Activated T-cell treated with anti-CD3 and anti-CD28 coated beads for 4 hours (primary cell): ENCODE data around the gene LMO3.

Experiments used
- DNase-seq: peaks from one replicate; pipeline ENCODE4 v3.0.0-alpha.2; 2020

LMO3 gene

DNA sequence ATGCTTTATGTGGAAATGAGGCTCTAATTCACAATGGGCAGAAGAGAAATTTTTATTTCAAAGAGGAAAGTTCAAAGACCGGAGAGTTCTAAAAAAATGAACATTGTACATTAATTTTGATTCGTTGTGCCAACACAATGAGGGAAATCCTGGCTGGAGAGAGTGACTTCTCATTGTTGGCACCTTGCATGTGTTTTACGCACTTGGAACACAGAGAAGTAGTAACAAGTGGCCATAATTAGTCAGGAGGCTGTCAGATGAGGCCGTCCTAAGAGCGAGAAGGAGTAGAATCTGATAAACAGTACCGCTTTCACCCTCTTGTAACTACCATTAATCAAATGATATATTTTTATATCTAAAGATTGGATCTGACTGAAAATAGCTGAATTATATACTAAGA lies 6.9 kb downstream of the LMO3 start:
- DNase-seq, result no peak

DNA sequence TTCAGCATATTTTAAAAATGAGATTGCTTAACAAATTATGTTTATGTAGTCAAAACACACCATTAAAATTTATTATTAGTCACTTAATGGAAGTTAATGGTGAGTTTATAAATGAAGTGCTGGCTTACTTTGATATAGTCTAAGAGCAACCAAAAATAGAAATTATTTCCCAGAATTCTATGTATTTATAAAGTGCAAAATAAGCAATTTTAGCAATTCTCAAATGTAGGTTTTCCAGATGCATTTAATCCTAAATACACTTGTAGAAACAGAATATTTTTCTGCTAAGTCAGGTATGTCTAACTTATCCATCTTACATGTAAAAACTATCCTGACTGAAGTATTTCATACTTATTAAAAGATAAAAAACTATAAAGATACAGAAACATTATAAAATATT lies 11.2 kb downstream of the LMO3 start:
- DNase-seq, result no peak

DNA sequence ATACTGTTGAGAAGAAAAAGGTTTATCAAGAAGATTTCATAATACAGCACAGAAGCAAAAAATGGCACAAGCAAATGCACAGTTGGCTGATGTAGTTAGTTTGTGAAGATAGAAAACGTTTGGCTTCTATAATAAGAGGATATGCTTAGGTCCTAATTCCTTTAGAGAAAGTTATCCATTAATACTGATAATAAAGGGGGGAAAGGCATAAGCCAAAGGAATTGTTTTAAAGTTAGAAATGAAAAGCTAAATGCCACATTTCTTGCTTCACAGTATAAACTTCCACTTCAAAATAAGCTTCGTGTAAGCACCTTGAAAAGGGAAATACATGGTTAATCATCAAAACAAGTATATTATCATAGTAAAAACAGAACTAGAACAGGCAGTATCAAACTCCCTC lies 12.4 kb downstream of the LMO3 start:
- no peak for DNase-seq

DNA sequence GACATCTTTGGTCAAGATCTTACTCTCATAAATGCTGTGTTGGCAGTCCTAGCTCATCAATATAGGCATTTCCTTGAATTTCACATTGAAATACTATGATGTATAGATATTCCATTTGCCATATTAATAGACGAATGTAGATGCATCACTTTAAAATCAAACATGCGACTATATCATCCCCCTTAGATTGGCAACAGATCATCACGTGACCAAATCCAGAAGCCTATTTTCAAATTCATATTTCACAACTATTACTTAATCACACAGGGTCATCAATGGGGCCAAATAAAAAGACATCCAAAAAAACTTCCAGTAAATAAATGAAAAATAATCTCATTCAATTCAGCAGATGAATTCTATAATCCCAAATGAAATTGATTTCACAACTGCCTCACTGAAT lies 15.3 kb downstream of the LMO3 start:
- DNase-seq, result no peak

DNA sequence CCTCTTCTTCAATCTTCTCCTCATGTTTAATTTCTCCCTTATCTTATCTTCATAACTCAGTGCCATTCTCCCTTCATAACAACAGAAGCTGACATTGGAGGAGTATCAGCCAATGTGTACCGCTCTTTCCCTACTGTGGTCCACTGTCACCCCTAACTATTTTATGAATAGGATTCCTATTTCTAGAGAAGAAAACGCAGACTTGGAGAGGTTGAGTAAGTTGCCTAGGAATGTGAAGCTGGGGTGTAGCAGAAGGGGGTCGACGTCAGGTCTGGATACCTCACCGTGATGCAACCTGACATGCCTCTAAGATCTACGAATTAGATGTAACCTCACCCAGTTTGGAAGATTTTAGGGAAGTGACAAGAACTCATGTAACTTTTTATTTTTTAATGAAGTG lies 17.1 kb downstream of the LMO3 start:
- no peak for DNase-seq

DNA sequence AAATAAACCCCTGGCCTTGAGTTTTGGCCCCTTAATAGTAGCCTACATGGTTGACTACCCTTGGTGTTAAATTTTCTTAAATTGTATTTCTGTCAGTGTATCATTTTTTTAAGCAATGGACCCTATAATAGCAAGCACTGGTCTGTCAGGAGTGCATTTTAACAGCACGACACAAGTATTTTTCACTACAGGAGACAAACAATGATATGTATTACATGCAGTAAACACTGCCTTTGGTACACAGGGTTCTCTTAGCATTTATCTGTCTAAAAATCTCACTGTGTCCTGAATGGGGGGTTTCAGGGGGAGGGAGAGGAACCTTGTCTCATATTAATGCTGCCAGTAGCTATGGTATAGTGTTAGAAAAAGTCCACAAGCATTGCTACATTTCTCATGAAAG lies 18.4 kb downstream of the LMO3 start:
- DNase-seq, result no peak

DNA sequence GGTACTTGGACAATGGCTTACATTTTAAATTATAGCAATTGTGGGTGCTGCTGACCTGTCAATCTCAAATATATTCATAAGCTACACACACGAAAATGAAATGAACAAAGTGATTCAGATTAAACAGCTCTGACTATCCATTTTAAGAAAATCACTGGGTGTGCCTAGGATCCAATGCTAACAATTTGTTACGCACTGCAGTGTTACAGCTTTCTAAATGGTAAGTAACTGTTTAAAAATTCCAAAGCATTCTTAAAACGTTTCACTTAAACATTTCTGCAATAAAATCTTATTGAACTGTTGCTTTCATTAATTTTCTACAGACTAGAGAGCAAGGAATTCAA lies 18.9 kb downstream of the LMO3 start:
- no peak for DNase-seq

DNA sequence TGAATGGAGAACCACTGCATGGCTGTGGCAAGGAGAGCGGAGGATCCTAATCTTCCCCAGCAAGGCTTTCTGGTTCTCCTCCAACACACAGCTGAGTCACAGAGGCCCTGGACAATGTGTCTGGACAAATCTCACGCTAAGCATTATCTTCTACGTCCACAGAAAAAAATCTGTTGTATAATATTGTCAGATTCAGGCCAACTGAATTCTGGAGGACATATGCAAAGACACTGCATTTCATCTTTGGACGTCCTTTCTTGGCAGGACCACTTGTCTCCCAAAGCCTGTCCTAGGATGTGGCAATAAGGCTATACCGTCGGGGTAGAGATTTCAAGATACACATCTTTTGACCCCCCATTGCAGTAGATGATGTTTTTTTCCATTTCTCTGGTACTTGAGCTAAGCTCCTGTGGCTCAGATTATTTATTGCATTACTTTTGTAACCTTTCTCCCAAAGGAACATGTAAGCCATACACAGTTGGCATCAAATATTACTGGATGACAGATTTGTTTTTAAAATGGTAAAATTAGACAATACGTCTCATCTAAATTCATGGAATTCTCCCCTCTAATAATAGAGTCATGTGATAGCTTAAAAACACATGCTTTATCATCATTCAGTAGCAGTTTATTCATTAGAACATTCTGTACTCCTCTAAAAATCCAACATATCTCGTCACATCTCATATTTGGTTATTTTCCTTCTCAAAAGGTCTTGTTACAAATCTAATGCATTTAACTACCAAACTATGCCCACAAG lies 19.4 kb downstream of the LMO3 start:
- no peak for DNase-seq

DNA sequence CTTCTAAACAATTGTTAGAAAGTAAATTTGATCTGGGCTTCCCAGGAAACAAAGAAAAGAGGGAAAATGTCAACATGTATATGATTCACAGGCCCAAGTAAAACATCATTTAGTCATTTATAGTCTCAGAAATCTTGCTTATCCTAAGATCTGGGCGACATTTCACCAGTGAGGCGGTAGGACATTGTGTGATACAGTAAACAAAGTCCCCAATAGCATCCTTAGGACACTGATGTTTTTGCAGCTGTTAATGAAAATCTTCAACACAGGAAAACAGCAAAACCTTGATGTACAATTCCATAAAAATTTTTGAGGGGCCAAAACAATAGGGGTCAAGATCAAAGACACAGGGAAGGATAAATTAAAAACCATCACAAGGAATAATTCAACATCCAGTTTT lies 20.2 kb downstream of the LMO3 start:
- no peak for DNase-seq

DNA sequence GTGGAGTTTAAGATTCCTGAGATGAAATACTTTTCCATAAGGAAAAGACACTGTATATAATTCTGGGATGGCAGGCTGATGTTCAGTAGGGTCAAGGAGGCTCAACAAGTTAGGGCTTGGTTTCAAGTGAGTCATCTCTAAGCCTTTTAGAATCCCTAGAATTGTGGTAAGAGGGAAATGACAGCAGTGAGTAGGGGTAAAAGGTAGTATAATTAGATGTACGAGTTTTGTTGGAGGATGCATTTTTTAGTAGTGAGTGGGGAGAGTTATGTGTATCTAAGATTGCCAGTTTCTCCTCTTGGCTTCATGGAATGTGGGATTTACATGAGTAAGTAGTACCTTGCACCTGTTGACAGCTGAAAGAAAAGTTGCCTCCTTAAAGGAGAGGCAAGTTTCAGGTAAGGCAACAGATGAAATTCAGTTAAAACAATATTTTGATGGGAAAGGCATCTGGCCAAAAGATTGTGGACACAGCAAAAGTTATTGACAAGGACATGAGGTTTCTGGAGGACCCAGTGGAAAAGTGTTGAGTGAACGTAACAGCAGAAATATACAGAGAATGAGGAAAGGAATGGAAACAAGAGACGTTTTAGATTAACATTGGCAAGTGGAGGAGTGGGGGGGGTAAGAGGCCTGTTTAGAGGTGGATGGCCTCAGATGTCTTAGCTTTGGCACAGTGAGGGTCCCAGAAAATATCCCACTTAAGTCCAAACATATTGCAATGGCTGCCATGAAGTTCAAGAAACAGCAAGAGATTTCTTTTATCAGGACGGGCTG lies 21.8 kb downstream of the LMO3 start:
- DNase-seq, result no peak

DNA sequence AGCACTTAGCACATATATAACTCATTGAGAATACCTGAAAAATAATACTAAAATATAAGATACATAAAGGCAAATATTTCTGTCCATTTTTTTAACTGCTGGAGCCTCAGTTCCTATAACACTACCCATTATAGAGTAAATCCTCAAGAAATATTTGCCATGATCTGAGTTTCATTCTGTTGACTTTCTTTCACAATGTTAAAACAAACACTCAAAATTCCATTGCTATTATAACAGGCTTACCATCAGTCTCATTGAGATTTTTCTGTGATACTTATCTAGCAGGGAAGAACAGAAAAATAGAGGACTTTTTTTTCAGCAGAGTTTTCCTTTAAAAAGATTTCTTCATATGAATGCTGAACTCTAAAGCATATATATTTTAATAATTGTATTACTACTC lies 24.5 kb downstream of the LMO3 start:
- no peak for DNase-seq

DNA sequence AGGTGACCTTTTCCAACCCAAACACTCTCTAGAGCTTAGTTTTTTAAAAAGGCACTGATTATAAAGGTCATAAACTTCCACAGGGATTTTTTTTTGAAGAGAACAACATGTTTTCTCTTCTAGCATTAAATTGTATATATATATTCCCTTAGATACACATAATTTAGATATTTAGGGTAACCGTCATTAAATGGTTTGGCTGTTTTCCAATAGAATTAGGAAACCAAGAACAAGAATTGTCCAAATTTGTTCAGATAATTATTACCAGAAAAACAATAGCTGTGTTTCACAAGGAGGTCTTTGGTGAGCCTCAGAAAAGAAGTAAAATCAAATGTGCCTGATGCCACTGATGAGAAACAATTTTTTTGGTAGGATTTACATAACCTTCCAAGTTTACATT lies 26.9 kb downstream of the LMO3 start:
- no peak for DNase-seq

DNA sequence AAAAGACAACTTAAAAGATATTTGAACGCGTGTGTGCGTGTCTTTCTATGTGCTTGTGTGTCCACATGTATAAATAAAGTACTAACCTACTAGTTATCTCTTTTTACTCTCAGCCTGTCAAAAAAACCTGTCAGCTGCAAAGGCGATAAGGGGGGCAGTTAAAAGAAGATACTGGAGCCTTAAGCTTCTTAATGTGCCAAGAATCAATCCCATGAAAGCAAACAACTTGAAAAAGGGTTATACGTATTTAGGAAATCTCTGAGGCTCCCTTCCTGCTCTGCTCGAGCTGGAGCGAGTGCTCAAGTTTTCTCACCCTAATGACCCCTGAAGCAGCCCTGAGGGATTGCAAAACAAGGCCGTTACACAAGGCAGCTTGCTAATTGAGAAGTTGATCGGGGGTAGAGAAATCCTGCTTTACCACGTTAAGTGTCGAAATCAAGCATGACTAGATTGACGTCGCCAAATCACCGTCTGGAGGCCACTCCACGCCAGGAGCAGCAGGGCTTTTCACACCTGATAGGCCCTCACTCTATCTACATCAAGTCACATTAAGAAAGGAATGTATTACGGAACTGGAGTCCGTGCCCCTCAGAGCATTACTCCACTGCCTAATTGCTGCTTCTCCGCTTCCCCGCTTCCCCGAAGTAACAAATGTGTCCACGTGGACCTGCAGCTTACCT lies 32.4 kb downstream of the LMO3 start:
- DNase-seq, result no peak

DNA sequence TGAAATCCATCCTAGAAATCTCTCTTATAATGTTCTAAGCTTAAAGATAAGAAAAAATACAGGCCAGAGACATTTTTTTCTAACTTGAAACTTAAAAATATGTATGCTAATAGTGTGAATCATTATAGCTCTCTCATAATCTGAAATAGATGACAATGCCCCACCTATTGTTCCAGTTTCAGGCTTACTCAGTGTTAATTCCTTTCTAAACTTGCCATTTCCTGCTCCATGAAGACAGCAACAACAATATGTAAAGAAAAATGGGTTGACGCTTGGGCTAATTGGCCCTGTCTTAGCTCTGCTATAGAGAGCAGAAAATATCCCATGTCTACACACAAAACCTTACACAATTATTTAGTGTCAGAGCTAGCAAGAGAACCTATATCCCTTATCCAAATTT lies 37.1 kb downstream of the LMO3 start:
- DNase-seq, result no peak

DNA sequence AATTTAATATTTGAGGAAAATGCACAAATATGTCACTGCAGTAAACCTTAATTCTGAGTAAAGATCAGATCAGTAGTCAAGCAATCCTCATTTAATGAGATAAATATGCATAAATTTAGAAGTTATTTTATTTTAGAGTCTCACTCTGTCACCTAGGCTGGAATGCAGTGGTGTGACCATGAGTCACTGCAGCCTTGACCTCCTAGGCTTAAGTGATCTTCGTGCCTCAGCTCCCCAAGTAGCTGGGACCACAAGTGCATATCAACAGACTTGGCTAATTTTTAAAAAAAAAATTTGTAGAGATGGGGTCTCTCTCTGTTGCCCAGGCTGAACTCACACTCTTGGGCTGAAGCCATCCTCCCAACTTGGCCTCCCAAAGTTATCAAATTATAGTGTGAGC lies 41.3 kb downstream of the LMO3 start:
- no peak for DNase-seq

DNA sequence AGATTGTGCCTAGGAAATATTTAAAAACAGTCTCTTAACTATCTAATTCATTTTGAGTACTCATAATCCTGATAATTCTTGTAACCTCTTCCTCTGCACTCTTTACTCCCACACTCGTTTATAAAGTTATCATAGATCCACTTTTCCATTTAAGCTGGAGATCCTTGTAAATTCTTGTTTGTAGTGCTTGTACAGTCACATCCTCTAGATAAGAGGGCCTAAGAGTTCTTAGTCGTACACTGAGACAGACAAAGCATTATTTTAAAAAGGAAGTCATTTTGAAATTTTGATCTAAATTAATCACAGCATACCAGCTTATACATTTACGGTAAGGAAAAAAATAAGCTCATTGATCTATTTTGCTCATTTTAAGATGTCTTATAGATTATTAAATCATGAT lies 42.5 kb downstream of the LMO3 start:
- no peak for DNase-seq

DNA sequence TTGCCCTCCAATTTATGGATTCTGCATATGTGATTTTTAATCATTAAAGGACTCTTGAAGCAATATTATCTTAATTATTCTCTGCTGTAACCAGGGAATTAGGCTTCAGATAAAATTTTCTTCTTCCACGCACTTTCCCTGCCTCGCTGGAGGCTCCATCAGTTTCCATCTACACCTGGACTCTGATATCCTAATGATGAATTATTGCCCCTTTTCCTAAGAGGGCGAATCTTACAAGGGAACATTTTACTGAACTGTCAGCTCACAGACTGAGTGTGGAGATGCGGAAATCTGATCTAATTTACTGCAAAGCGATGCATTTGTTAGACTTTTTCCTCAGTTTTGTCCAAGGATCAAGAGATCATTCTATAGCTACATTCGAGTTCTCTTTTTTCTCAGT lies 43.0 kb downstream of the LMO3 start:
- DNase-seq, result no peak

DNA sequence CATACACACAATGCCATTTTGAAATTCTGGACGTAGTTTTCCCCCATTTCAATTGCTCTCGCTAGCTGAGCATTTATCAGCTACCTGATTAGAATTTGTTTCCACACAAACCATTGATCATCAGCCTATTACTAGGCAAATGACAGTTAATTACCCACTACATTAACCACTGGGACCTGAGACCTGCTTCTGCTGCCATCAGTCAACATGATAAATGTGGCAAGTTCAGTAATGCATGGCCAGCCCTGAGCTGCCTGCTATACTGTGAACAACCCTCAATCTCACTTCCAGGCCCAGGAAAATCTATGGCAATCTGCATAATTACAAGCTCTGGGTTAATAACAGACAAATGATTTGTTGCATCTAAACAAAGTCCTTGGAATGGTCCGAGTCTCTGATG lies 43.5 kb downstream of the LMO3 start:
- no peak for DNase-seq

DNA sequence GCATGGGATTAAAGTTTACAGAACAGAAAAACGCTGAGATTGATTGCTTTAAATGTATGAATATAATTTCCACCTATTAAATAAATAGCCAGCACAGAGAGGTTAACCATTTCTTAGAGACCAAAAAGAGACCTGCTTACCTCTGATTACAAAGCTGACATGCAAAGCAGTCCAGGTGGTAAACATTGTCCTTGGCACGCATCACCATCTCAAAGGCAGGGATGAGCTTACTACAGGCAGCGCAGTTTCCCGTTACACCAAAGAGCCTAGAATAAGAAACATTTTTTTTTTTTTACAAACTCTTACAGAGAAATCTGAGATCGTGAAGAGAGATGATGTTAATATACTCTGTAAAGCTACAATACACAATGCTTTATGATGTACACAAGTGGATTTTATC lies 45.7 kb downstream of the LMO3 start:
- DNase-seq, result no peak

DNA sequence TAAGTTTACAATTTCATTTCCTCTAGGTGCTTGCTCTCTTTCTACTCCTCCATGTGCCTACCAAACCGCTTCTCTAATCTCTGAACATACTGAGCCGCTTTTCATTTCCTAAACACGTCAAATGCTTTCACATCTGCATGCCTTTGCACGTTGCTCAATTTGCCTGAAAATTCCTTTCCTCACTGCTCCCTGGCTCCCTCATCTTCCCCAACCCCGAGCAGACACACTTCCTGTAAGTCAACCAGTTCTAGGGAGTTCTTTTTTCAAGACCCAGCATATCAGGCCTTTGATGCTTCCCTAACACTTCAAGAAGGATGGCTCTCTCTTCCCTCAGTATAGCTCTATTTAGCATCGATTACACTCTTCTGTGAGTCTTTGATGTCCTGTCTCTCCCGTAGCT lies 50.3 kb downstream of the LMO3 start:
- DNase-seq, result no peak

DNA sequence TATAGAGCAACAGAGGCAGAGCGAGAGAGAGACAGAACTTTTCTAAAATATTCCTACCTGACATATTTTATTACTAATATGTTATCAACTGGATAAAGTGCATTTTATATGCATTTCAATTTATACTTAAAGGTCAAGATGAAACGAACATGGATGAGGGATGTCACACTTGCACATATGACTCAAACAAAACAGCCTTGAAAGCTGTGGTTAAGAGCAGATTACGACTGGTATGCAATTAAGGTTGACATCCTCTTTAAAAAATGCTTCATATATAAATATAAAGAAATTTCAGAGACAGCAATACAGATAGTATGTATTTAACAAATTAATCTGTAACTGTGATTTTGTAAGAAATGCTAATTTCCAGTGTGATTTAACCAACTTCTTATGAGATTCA lies 52.5 kb downstream of the LMO3 start:
- DNase-seq, result no peak

DNA sequence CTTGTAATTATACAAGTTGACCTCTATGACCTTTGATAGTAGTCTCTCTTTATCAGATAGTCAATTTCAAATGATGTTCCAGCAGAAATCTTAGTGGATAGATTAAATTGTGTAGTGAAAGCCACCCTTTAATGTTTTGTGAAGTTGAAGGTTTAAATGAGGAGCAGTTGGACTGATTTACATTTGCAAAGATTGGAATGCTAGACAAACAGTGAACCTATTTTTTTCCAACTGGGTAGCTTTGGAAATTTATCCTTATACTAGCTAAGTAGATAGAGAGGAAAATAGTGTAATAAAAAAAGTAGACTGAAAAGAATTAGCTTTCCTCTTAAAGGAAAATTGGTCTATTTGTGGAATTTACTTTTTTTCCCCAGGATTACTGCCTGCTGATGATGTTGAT lies 53.7 kb downstream of the LMO3 start:
- no peak for DNase-seq

DNA sequence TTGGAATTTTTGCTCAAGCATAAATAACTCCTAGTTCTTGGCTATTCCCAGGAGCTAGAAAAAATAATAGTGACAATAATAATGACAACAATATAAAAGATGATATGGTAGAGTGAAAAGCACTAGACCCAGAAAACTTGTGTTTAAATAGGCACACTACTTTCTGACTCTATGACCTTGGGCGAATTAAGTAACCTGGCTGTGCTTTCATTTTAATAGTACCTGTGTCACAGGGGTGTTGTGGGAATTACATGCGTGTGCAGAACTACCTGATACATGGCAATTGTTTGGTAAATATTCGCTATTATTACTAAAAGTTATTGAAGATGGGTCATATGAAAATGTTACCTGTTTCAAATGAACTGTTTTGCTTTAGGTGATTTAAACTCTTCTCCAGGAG lies 60.1 kb downstream of the LMO3 start:
- no peak for DNase-seq

DNA sequence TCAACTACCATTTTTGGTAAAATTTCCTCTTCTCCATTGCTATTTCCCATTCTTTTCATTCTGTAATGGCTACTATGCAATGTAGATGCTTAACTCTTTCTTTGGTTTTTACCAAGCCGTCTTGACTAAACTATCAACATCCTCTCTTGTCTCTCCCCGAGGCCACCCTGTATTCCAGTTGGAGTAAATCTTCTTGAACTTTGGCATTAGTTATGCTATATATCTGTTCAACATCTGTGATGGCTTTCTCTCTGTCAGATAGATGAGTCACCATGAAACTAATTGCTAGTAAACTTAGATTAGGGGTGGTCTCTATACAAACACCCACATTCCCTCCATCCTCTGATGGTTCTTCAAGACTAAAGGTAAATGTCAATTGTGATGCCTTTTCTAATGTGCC lies 63.4 kb downstream of the LMO3 start:
- DNase-seq, result no peak
